IMR-90 (cell line): ENCODE data around the gene BCL2L1. TPM values are rescaled to one million over a fixed set of nuclear protein-coding genes. Genes with fewer than 3 reads are reported as not detected.
A peak's percentile ranks its signal among the peaks of the same experiment; 100 is the strongest.

Experiments
- ATAC-seq: fragments of 200-7000 bp; cut with Tn5 transposase; 2 replicates; pipeline ENCODE4 v1.9.1; 2020; ENCODE audit warnings: low read depth, mild to moderate bottlenecking, moderate library complexity
- BruUV-seq: library from RNA; stranded (reverse); fragments of 400-500 nt; replicated peaks from 2 replicates; lab custom pipeline; 2021; lab: Mats Ljungman, UMichigan
- CTCF ChIA-PET: fragments of 300-600 bp; formaldehyde crosslinking; extraction: SDS; loops from one replicate; lab custom pipeline; 2021; ENCODE audit warnings: antibody characterized with exemption; lab: Yijun Ruan, JAX
- POLR2A ChIA-PET: fragments of 300-600 bp; sonication (Branson Sonifier 250); formaldehyde crosslinking; loops from one replicate; lab custom pipeline; 2022; ENCODE audit warnings: antibody characterized with exemption; ENCODE audit not compliant: unreplicated experiment; lab: Charles Lee
- DNase-seq: peaks from one replicate; pipeline ENCODE4 v3.0.0; 2013
- H2AFZ ChIP-seq: replicated peaks from 2 replicates; pipeline ENCODE3; 2013; ENCODE audit warnings: low read length, mild to moderate bottlenecking; ENCODE audit not compliant: poor library complexity
- H2AK5ac ChIP-seq: 2 replicates; pipeline ENCODE4 v1.6.1; 2013; ENCODE audit warnings: low read depth, low read length, inconsistent platforms
- H2AK9ac ChIP-seq: replicated peaks from 2 replicates; pipeline ENCODE3; 2013; ENCODE audit warnings: mild to moderate bottlenecking, low read depth, low read length, moderate library complexity; ENCODE audit not compliant: poor library complexity
- H2BK120ac ChIP-seq: 2 replicates; pipeline ENCODE4 v1.6.1; 2013; ENCODE audit warnings: low read depth, low read length, inconsistent platforms
- H2BK15ac ChIP-seq: 3 replicates; pipeline ENCODE4 v1.6.1; 2013; ENCODE audit warnings: low read depth, low read length, inconsistent platforms
- H2BK20ac ChIP-seq: 2 replicates; pipeline ENCODE4 v1.6.1; 2013; ENCODE audit warnings: low read depth, mild to moderate bottlenecking, inconsistent platforms, low read length, moderate library complexity
- H2BK5ac ChIP-seq: 2 replicates; pipeline ENCODE4 v1.6.1; 2013; ENCODE audit warnings: mild to moderate bottlenecking, low read depth, low read length, inconsistent platforms; ENCODE audit not compliant: poor library complexity, severe bottlenecking
- H3K14ac ChIP-seq: replicated peaks from 2 replicates; pipeline ENCODE4 v1.6.1; 2013; ENCODE audit warnings: low read depth, low read length, inconsistent platforms
- H3K18ac ChIP-seq: 2 replicates; pipeline ENCODE4 v1.6.1; 2013; ENCODE audit warnings: low read depth, low read length, control low read depth
- H3K23ac ChIP-seq: 2 replicates; pipeline ENCODE4 v1.6.1; 2013; ENCODE audit warnings: low read depth, low read length, inconsistent platforms
- H3K27ac ChIP-seq: 2 replicates; pipeline ENCODE4 v1.5.1; 2013; ENCODE audit warnings: mild to moderate bottlenecking, control low read depth, low read length; ENCODE audit not compliant: insufficient read depth
- H3K27me3 ChIP-seq: 2 replicates; pipeline ENCODE4 v1.6.1; 2013; ENCODE audit warnings: low read length; ENCODE audit not compliant: control insufficient read depth, insufficient read depth
- H3K36me3 ChIP-seq: 2 replicates; pipeline ENCODE4 v1.6.1; 2013; ENCODE audit warnings: low read length, mixed read lengths; ENCODE audit not compliant: control insufficient read depth, insufficient read depth
- H3K4ac ChIP-seq: 2 replicates; pipeline ENCODE4 v1.6.1; 2013; ENCODE audit warnings: low read depth, low read length, inconsistent platforms
- H3K4me1 ChIP-seq: 2 replicates; pipeline ENCODE4 v1.6.1; 2013; ENCODE audit warnings: low read length, mixed read lengths; ENCODE audit not compliant: control insufficient read depth, insufficient read depth
- H3K4me2 ChIP-seq: 2 replicates; pipeline ENCODE4 v1.6.1; 2013; ENCODE audit warnings: low read depth, mild to moderate bottlenecking, control low read depth, low read length, moderate library complexity
- H3K4me3 ChIP-seq: 2 replicates; pipeline ENCODE4 v1.5.1; 2013; ENCODE audit warnings: low read depth, mild to moderate bottlenecking, control low read depth, low read length, moderate library complexity; ENCODE audit not compliant: insufficient read depth
- H3K56ac ChIP-seq: 2 replicates; pipeline ENCODE4 v1.6.1; 2013; ENCODE audit warnings: low read length, inconsistent platforms; ENCODE audit not compliant: insufficient read depth; ENCODE audit errors: extremely low read depth
- H3K79me1 ChIP-seq, 2 experiments: 2 replicates each; pipeline ENCODE4 v1.6.1; 2013; ENCODE audit warnings: low read length in 2 of 2, inconsistent platforms in 1 of 2, low read depth in 1 of 2
- H3K9ac ChIP-seq: 2 replicates; pipeline ENCODE4 v1.6.1; 2013; ENCODE audit warnings: low read depth, low read length, control low read depth
- H3K9me1 ChIP-seq: 2 replicates; pipeline ENCODE4 v1.6.1; 2013; ENCODE audit warnings: low read length, inconsistent platforms; ENCODE audit not compliant: insufficient read depth
- H3K9me3 ChIP-seq: 2 replicates; pipeline ENCODE4 v1.6.1; 2013; ENCODE audit warnings: low read length; ENCODE audit not compliant: control insufficient read depth, insufficient read depth
- H4K20me1 ChIP-seq: 2 replicates; pipeline ENCODE4 v1.6.1; 2013; ENCODE audit warnings: low read length, inconsistent platforms; ENCODE audit not compliant: insufficient read depth
- H4K5ac ChIP-seq: 2 replicates; pipeline ENCODE4 v1.6.1; 2013; ENCODE audit warnings: mild to moderate bottlenecking, low read depth, low read length, control low read depth
- H4K8ac ChIP-seq, 2 experiments: 2 replicates each; pipeline ENCODE4 v1.6.1; 2013; ENCODE audit warnings: low read depth in 2 of 2, low read length in 2 of 2, control low read depth in 1 of 2, inconsistent platforms in 1 of 2
- H4K91ac ChIP-seq: 2 replicates; pipeline ENCODE4 v1.6.1; 2013; ENCODE audit warnings: low read depth, low read length, inconsistent platforms; ENCODE audit not compliant: insufficient read depth
- CEBPB ChIP-seq: IDR thresholded peaks from 2 replicates; pipeline ENCODE4 v1.6.1; 2012; ENCODE audit warnings: low read depth, low read length, improper control_type of control experiment
- CTCF ChIP-seq: conservative IDR thresholded peaks from 2 replicates; pipeline ENCODE4 v1.5.1; 2012; ENCODE audit warnings: mild to moderate bottlenecking, low read depth, low read length, improper control_type of control experiment
- MAFK ChIP-seq: IDR thresholded peaks from 2 replicates; pipeline ENCODE4 v1.6.1; 2012; ENCODE audit warnings: low read depth, low read length, improper control_type of control experiment
- MAZ ChIP-seq: IDR thresholded peaks from 2 replicates; pipeline ENCODE4 v1.6.1; 2012; ENCODE audit warnings: low read depth, mild to moderate bottlenecking, low read length, improper control_type of control experiment, moderate library complexity, borderline replicate concordance
- POLR2A ChIP-seq: IDR thresholded peaks from 2 replicates; pipeline ENCODE4 v1.6.1; 2012; ENCODE audit warnings: mild to moderate bottlenecking, low read depth, low read length
- SMC3 ChIP-seq: fragments of 150-350 bp; IDR thresholded peaks from 2 replicates; pipeline ENCODE4 v1.6.1; 2016; ENCODE audit warnings: low read depth, mild to moderate bottlenecking, antibody characterized with exemption, low read length, moderate library complexity
- dilution Hi-C: fragments of 300-500 bp; cut with HindIII; formaldehyde crosslinking; loops from one replicate; pipeline ENCODE4 v1.14.3; 2018; ENCODE audit warnings: low sequenced_read_pairs; ENCODE audit not compliant: unreplicated experiment
- in situ Hi-C: fragments of 300-500 bp; cut with MboI; formaldehyde crosslinking; loops from 3 replicates; pipeline ENCODE4 v1.14.3; 2019; ENCODE audit warnings: low sequenced_read_pairs, inconsistent platforms, mixed read lengths
- intact Hi-C: fragments of 100-400 bp; cut with micrococcal nuclease; formaldehyde crosslinking; loops from 2 replicates; pipeline ENCODE4 v1.10.0; 2022
- polyA plus RNA-seq, 3 experiments: library from polyadenylated mRNA; depleted of rRNA; stranded (reverse); fragments of >200 nt; gene quantifications; 2 replicates each; pipeline ENCODE4 v1.2.3, GENCODE V29; 2012; ENCODE audit warnings: low replicate concordance in 1 of 3
- total RNA-seq: library from RNA; depleted of rRNA; stranded (reverse); fragments of >200 nt; gene quantifications from 2 replicates; pipeline ENCODE4 v1.2.3, GENCODE V29; 2012
- TF ChIP-seq, protein P1 (sequence below): fragments of 150-350 bp; IDR thresholded peaks from 2 replicates; pipeline ENCODE4 v1.6.1; 2017; ENCODE audit warnings: mild to moderate bottlenecking, antibody characterized with exemption, low read length, low read depth

The BCL2L1 gene
- total and polyA plus RNA-seq, 2 of the 4 experiments (the other 2 are of a cell fraction), result 40.2 to 41.9 TPM

GRCh38 chr20:31705191-31705590, 17.5 kb downstream of the BCL2L1 start:
- H3K27me3 ChIP-seq, result no peaks in the 10 kb centered on the region
- H4K20me1 ChIP-seq, result no peaks in the 10 kb centered on the region
- intact Hi-C loops (no loop called here), in situ Hi-C loops (no loop called here), dilution Hi-C loops (no loop called here)
- H2BK20ac ChIP-seq, result peak overlapping the region; percentile 18; the same call in 1 of the 2 replicates
- peak overlapping the region in 1 of 2 experiments; percentile 77; a peak in 1 of 4 replicates for H4K8ac ChIP-seq
- H3K9ac ChIP-seq, result no peak overlapping the region
- no peak overlapping the region for H2AFZ ChIP-seq
- no peak overlapping the region for H3K4me2 ChIP-seq
- H2BK120ac ChIP-seq, result peak overlapping the region; percentile 69; the same call in 1 of the 2 replicates
- H3K18ac ChIP-seq, result no peak overlapping the region
- H2AK9ac ChIP-seq, result no peak overlapping the region
- ChIA-PET CTCF (interaction anchor here (0.6 to 1.0 kb wide), 3 partner anchors 18 to 92 kb away, joined by 4 to 5 read pairs (median 4); no protein-coding TSS in a partner anchor), POLR2A (no interaction called here)
- H3K36me3 ChIP-seq, result peaks cover 17% of the 10 kb centered on the region
- ATAC-seq (no peak), DNase-seq (no peak)
- peaks cover 35 to 65% of the 10 kb centered on the region in 2 experiments for H3K79me1 ChIP-seq
- H3K56ac ChIP-seq, result no peak overlapping the region
- H3K14ac ChIP-seq, result 0 out of 2 replicates have a peak overlapping the region, but pooled peaks have one; percentile 4
- no peaks in the 10 kb centered on the region for H3K9me3 ChIP-seq
- H3K27ac ChIP-seq, result no peak overlapping the region
- H4K5ac ChIP-seq, result no peak overlapping the region
- 0 out of 2 replicates have a peak overlapping the region, but pooled peaks have one; percentile 15 for H4K91ac ChIP-seq
- TF ChIP-seq MAFK (no peak), MAZ (no peak), POLR2A (no peak), SMC3 (no peak), CEBPB (no peak), CTCF (no peak)
- TF ChIP-seq, protein P1, sequence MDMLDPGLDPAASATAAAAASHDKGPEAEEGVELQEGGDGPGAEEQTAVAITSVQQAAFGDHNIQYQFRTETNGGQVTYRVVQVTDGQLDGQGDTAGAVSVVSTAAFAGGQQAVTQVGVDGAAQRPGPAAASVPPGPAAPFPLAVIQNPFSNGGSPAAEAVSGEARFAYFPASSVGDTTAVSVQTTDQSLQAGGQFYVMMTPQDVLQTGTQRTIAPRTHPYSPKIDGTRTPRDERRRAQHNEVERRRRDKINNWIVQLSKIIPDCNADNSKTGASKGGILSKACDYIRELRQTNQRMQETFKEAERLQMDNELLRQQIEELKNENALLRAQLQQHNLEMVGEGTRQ, result no peak
- peaks cover 17% of the 10 kb centered on the region; the same call in 1 of the 2 replicates for H3K9me1 ChIP-seq
- peaks cover 6% of the 10 kb centered on the region for H3K4me1 ChIP-seq
- no peak overlapping the region for H3K23ac ChIP-seq
- BruUV-seq, result no TSS peak
- H2AK5ac ChIP-seq, result no peak overlapping the region
- H2BK15ac ChIP-seq, result no peak overlapping the region
- no peak overlapping the region for H3K4me3 ChIP-seq
- H3K4ac ChIP-seq, result peak overlapping the region; percentile 64; the same call in 1 of the 2 replicates
- H2BK5ac ChIP-seq, result peak overlapping the region; percentile 35
